K562 (cell line): Measurements from ENCODE around the gene DLGAP1. TPM values are rescaled to one million over a fixed set of nuclear protein-coding genes. Genes with fewer than 3 reads are reported as not detected.

Source experiments
- ATAC-seq: fragments of 200-7000 bp; cut with Tn5 transposase; 3 replicates; pipeline ENCODE4 v1.9.1; 2020; ENCODE audit warnings: moderate library complexity
- BruUV-seq: library from RNA; stranded (reverse); fragments of 400-500 nt; replicated peaks from 2 replicates; lab custom pipeline; 2021; lab: Mats Ljungman, UMichigan
- CTCF ChIA-PET: fragments of 300-600 bp; formaldehyde crosslinking; extraction: SDS; loops from one replicate; lab custom pipeline; 2021; ENCODE audit warnings: low intra/inter-chr PET ratio; lab: Yijun Ruan, JAX
- POLR2A ChIA-PET: fragments of 300-600, 350-650 bp; sonication (Branson Sonifier 250); formaldehyde crosslinking; extraction: SDS; loops from one replicate; lab custom pipeline; 2021; ENCODE audit warnings: antibody characterized with exemption, inconsistent platforms; lab: Yijun Ruan, JAX
- DNase-seq, 4 experiments: peaks; one replicate each; pipeline versions ENCODE4 v3.0.0 to v3.0.0-alpha.2; 2011 to 2018; ENCODE audit warnings: low spot score in 3 of 4, mixed read lengths in 3 of 4; ENCODE audit errors: extremely low read depth in 1 of 4
- FAIRE-seq: peaks from 2 replicates; lab custom pipeline; 2011; peaks lifted over from hg19 to GRCh38; lab: Jason Lieb, UNC
- H2AFZ ChIP-seq: 2 replicates; pipeline ENCODE4 v1.6.0; 2011; ENCODE audit warnings: low read depth, low read length, control low read depth, inconsistent platforms
- H3K27ac ChIP-seq: fragments of 200-600 bp; 3 replicates; pipeline ENCODE4 v1.8.0; 2011; ENCODE audit warnings: low read depth, mild to moderate bottlenecking, control low read depth, inconsistent platforms, low read length, moderate library complexity, mixed read lengths; ENCODE audit errors: extremely low read depth
- H3K27me3 ChIP-seq, 2 experiments: fragments of 300-600 bp in 1 of 2; 2 replicates in 1 of 2; 3 replicates in 1 of 2; pipeline versions ENCODE4 v1.6.0 to v1.8.0; 2011; ENCODE audit warnings: inconsistent platforms in 2 of 2, low read length in 2 of 2, mild to moderate bottlenecking in 1 of 2, mixed read lengths in 1 of 2, moderate library complexity in 1 of 2; ENCODE audit not compliant: control insufficient read depth in 2 of 2, insufficient read depth in 2 of 2
- H3K36me3 ChIP-seq: fragments of 300-600 bp; 3 replicates; pipeline ENCODE4 v1.8.0; 2011; ENCODE audit warnings: mild to moderate bottlenecking, low read length, inconsistent platforms; ENCODE audit not compliant: control insufficient read depth, insufficient read depth
- H3K4me1 ChIP-seq, 2 experiments: fragments of 200-600 bp in 1 of 2; replicated peaks in 1 of 2; 2 replicates in 1 of 2; 3 replicates in 1 of 2; pipeline versions ENCODE4 v1.5.1 to v1.8.0; 2011; ENCODE audit warnings: inconsistent platforms in 2 of 2, low read length in 2 of 2, mild to moderate bottlenecking in 1 of 2, mixed read lengths in 1 of 2, moderate library complexity in 1 of 2; ENCODE audit not compliant: control insufficient read depth in 2 of 2, insufficient read depth in 2 of 2
- H3K4me2 ChIP-seq: 2 replicates; pipeline ENCODE4 v1.6.1; 2011; ENCODE audit warnings: low read length, control low read depth, inconsistent platforms, mixed read lengths; ENCODE audit not compliant: insufficient read depth
- H3K4me3 ChIP-seq: fragments of 200-600 bp; sonication (generic), shearing (Covaris generic); 2 replicates; pipeline ENCODE4 v1.5.1; 2016; ENCODE audit warnings: control low read depth, inconsistent platforms
- H3K79me2 ChIP-seq: fragments of 200-600 bp; 3 replicates; pipeline ENCODE4 v1.8.0; 2011; ENCODE audit warnings: low read length, inconsistent platforms; ENCODE audit not compliant: control insufficient read depth, insufficient read depth
- H3K9ac ChIP-seq, 2 experiments: 2 replicates each; pipeline versions ENCODE4 v1.6.0 to v1.6.1; 2011; ENCODE audit warnings: low read depth in 2 of 2, low read length in 2 of 2, control low read depth in 1 of 2, inconsistent platforms in 1 of 2, mild to moderate bottlenecking in 1 of 2, mixed read lengths in 1 of 2; ENCODE audit not compliant: insufficient read depth in 1 of 2
- H3K9me1 ChIP-seq: one replicate; pipeline ENCODE4 v1.6.0; 2011; ENCODE audit warnings: inconsistent platforms, mild to moderate bottlenecking, low read length, moderate library complexity; ENCODE audit not compliant: control insufficient read depth, insufficient read depth
- H3K9me3 ChIP-seq: replicated peaks from 2 replicates; pipeline ENCODE4 v1.5.1; 2011; ENCODE audit warnings: low read depth, low read length, inconsistent platforms; ENCODE audit not compliant: control insufficient read depth, insufficient read depth
- H4K20me1 ChIP-seq: replicated peaks from 2 replicates; pipeline ENCODE4 v1.6.1; 2011; ENCODE audit warnings: low read length, inconsistent platforms, mixed read lengths; ENCODE audit not compliant: control insufficient read depth, insufficient read depth
- BRD4 ChIP-seq: fragments of 200-600 bp; sonication (generic); IDR thresholded peaks from 2 replicates; pipeline ENCODE4 v1.6.1; 2017; ENCODE audit warnings: inconsistent platforms
- DMBX1 ChIP-seq: fragments of 250-450 bp; sonication (Bioruptor Pico); IDR thresholded peaks from 2 replicates; pipeline ENCODE4 v1.8.0; 2022; ENCODE audit warnings: inconsistent platforms, mild to moderate bottlenecking, moderate library complexity, borderline replicate concordance
- GTF2A2 ChIP-seq: IDR thresholded peaks from 2 replicates; pipeline ENCODE4 v1.6.1; 2016; ENCODE audit warnings: mild to moderate bottlenecking, missing genetic modification characterization, missing compliant biosample characterization
- HNRNPLL ChIP-seq: fragments of 200-400 bp; formaldehyde crosslinking; IDR thresholded peaks from 2 replicates; pipeline ENCODE4 v1.6.1; 2017; ENCODE audit warnings: low read length, low read depth, mild to moderate bottlenecking; ENCODE audit not compliant: poor library complexity, severe bottlenecking
- KAT8 ChIP-seq: fragments of 450-650 bp; IDR thresholded peaks from 2 replicates; pipeline ENCODE4 v1.6.1; 2016; ENCODE audit warnings: low read depth, mild to moderate bottlenecking
- MEIS2 ChIP-seq: fragments of 450-650 bp; IDR thresholded peaks from 2 replicates; pipeline ENCODE4 v1.6.1; 2014; ENCODE audit warnings: mild to moderate bottlenecking; ENCODE audit not compliant: partially characterized antibody
- PHB ChIP-seq: fragments of 250-450 bp; sonication (Bioruptor Pico); IDR thresholded peaks from 2 replicates; pipeline ENCODE4 v1.5.0; 2021
- PHB2 ChIP-seq: fragments of 450-650 bp; IDR thresholded peaks from 2 replicates; pipeline ENCODE4 v1.6.1; 2017; ENCODE audit warnings: low read depth
- POLR2B ChIP-seq: fragments of 450-650 bp; IDR thresholded peaks from 2 replicates; pipeline ENCODE4 v1.6.1; 2018; ENCODE audit warnings: low read depth; ENCODE audit not compliant: partially characterized antibody
- RBM15 ChIP-seq: fragments of 200-400 bp; formaldehyde crosslinking; IDR thresholded peaks from 2 replicates; pipeline ENCODE4 v1.6.1; 2018; ENCODE audit warnings: mild to moderate bottlenecking, low read length, moderate library complexity; ENCODE audit not compliant: insufficient read depth
- ZFP1 ChIP-seq: fragments of 450-650 bp; formaldehyde crosslinking; IDR thresholded peaks from 2 replicates; pipeline ENCODE4 v1.4.0; 2020; ENCODE audit warnings: mild to moderate bottlenecking, mixed read lengths
- ZNF175 ChIP-seq: fragments of 200-800 bp; sonication (Bioruptor generic); IDR thresholded peaks from 2 replicates; pipeline ENCODE4 v1.6.1; 2016; ENCODE audit warnings: low read depth, mild to moderate bottlenecking, missing genetic modification characterization, missing compliant biosample characterization
- ZNF184 ChIP-seq: sonication (generic); formaldehyde crosslinking; IDR thresholded peaks from 2 replicates; pipeline ENCODE4 v1.5.0; 2020; ENCODE audit warnings: missing genetic modification reagents
- ZNF3 ChIP-seq: fragments of 250-450 bp; sonication (Bioruptor Pico); IDR thresholded peaks from 2 replicates; pipeline ENCODE4 v1.5.0; 2021; ENCODE audit warnings: mild to moderate bottlenecking, moderate library complexity
- ZNF41 ChIP-seq: fragments of 250-450 bp; sonication (Bioruptor Pico); conservative IDR thresholded peaks from 2 replicates; pipeline ENCODE4 v1.4.0; 2020; ENCODE audit warnings: mild to moderate bottlenecking
- ZNF696 ChIP-seq: fragments of 250-450 bp; sonication (Bioruptor Pico); conservative IDR thresholded peaks from 2 replicates; pipeline ENCODE4 v1.4.0; 2020; ENCODE audit warnings: mild to moderate bottlenecking, moderate library complexity
- ZNF764 ChIP-seq: fragments of 250-450 bp; sonication (Bioruptor Pico); IDR thresholded peaks from 2 replicates; pipeline ENCODE4 v1.4.0; 2020; ENCODE audit warnings: low read depth, mild to moderate bottlenecking, moderate library complexity
- WGBS: fragments of 100-300 bp; shearing (Covaris generic); methylation state at CpG from one replicate; pipeline ENCODE4 v1.1.6; 2016; ENCODE audit warnings: low coverage, mixed read lengths; ENCODE audit not compliant: insufficient coverage; ENCODE audit errors: missing lambda C conversion rate; 5-methylcytosine and 5-hydroxymethylcytosine counted together
- in situ Hi-C: fragments of 300-500 bp; cut with MboI; formaldehyde crosslinking; loops from 4 replicates; pipeline ENCODE4 v1.15.0; 2018; ENCODE audit warnings: inconsistent platforms, mixed read lengths
- intact Hi-C: fragments of 100-400 bp; cut with micrococcal nuclease; formaldehyde crosslinking; loops from 2 replicates; pipeline ENCODE4 v1.14.2; 2022
- polyA plus RNA-seq, 8 experiments: library from polyadenylated mRNA; depleted of rRNA in 4 of 8; stranded (reverse) in 5 of 8; unstranded in 3 of 8; fragments of >200 nt; fragmentation: Nextera tagmentation in 2 of 8; fragmentation: Illumina TruSeq in 1 of 8; extraction: Ambion mirVana in 2 of 8; extraction: Trizol in 1 of 8; gene quantifications; 2 replicates each; pipeline versions ENCODE4 v1.2.1 to v1.2.3, GENCODE V29; 2011 to 2014; ENCODE audit warnings: inconsistent platforms in 1 of 8, missing spikeins in 1 of 8
- total RNA-seq, 7 experiments: library from RNA; depleted of rRNA in 6 of 7; stranded (reverse); fragments of >200 nt in 6 of 7; fragmentation: Illumina TruSeq in 2 of 7; extraction: Trizol in 2 of 7; gene quantifications; 2 replicates each; pipeline versions ENCODE4 v1.2.1 to v1.2.3, GENCODE V29; 2011 to 2021; ENCODE audit warnings: low replicate concordance in 1 of 7
- TF ChIP-seq, protein P1 (sequence below): fragments of 250-450 bp; sonication (Bioruptor Pico); IDR thresholded peaks from 2 replicates; pipeline ENCODE4 v1.4.0; 2020; ENCODE audit warnings: mild to moderate bottlenecking, moderate library complexity

DLGAP1 gene
- total and polyA plus RNA-seq, 9 of the 15 experiments (the other 6 are each of a cell fraction or from before 2014, with no cell fraction given), result 0.04 to 0.22 (median 0.08) TPM

DNA sequence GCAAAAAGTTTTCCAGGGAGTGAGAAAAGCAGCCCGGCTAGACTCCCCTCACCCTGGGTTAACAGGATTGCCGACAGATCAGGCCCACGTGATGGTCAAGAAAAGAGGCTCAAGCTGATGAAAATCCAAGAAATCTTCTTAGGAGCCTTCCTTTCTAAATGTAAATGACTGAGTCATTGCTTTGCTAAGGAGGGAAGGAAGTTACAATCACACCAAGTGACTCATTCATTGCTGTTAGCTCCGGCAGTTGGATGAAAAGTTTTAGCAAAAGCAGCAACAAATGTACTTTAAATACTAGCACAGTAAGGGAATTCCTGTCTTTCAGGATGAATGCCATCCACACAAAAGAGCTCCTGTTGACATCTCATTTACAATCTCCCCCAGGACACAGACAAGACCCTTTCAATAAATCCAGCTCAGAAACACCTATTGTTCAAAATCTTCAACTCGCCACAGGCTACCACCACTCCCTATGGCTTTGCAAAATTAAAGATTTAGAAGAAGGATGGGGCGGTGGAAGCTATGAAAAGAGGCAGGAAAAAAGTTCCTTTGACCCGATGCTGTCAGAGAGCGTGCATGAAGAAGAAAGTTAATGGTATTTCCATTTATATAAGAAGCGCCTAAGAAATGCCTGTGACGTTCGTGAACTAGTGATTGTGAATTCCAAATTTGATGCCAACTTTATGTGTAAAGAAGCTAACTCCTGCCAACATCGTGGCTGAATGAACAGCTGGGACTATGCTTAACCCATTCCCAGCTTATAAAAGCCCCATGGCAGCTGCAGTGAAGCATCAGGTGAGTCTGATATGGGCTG is 851.5 kb downstream of the DLGAP1 start:
- Histone ChIP-seq H3K79me2 (peaks cover 58% of the 10 kb centered on the region), H3K27ac (peak overlapping the region; percentile 97), H2AFZ (peak overlapping the region; percentile 56; the same call in 1 of the 2 replicates), H3K9me3 (no peaks in the 10 kb centered on the region), H3K4me1 (peaks cover 42 to 53% of the 10 kb centered on the region in 2 experiments), H3K9ac (peak overlapping the region; percentile 77 to 98), H3K4me2 (peak overlapping the region; percentile 94), H3K9me1 (no peaks in the 10 kb centered on the region), H3K4me3 (peak overlapping the region; percentile 55), H4K20me1 (no peaks in the 10 kb centered on the region), H3K27me3 (no peaks in the 10 kb centered on the region), H3K36me3 (peaks cover 17% of the 10 kb centered on the region; the same call in 2 of the 3 replicates)
- CTCF ChIA-PET, result interaction anchor here (0.7 kb wide), 1 partner anchor 63 kb away, joined by 3 read pairs; no protein-coding TSS in a partner anchor
- WGBS, result under 1% methylated on average over 12 of the region's 12 CpGs
- DNase-seq (peak; percentile 41 to 90 (median 60)), FAIRE-seq (peak; percentile 11), ATAC-seq (peak; percentile 46)
- intact Hi-C loops, result loop anchor here (1.0 to 2.0 kb wide), 5 partner anchors 8 to 155 kb away; no protein-coding TSS in a partner anchor
- in situ Hi-C loops, result loop anchor here (5.0 kb wide), 1 partner anchor 54 kb away; no protein-coding TSS in a partner anchor
- TSS peak; percentile 79 for BruUV-seq
- POLR2A ChIA-PET, result interaction anchor here (0.6 to 5.6 kb wide), 50 partner anchors 9 to 585 kb away, joined by 3 to 109 read pairs (median 5); partner anchors contain the start of genes MYL12A, MYL12B and TGIF1
- no peak for TF ChIP-seq RBM15
- TF ChIP-seq ZNF184, result no peak
- peak; percentile 97 for TF ChIP-seq PHB (CRISPR knock-in tag)
- peak; percentile 35; the same call in 1 of the 2 replicates for TF ChIP-seq DMBX1 (CRISPR knock-in tag)
- no peak for TF ChIP-seq POLR2B
- TF ChIP-seq BRD4, result peak; percentile 98; the same call in 1 of the 2 replicates
- TF ChIP-seq ZNF696, result peak; percentile 49; the same call in 1 of the 2 replicates
- TF ChIP-seq ZFP1 (CRISPR knock-in tag), result peak; percentile 52; the same call in 1 of the 2 replicates
- TF ChIP-seq KAT8, result no peak
- peak; percentile 45 for TF ChIP-seq ZNF41 (CRISPR knock-in tag)
- TF ChIP-seq ZNF764 (CRISPR knock-in tag), result peak; percentile 48; the same call in 1 of the 2 replicates
- TF ChIP-seq, protein P1, sequence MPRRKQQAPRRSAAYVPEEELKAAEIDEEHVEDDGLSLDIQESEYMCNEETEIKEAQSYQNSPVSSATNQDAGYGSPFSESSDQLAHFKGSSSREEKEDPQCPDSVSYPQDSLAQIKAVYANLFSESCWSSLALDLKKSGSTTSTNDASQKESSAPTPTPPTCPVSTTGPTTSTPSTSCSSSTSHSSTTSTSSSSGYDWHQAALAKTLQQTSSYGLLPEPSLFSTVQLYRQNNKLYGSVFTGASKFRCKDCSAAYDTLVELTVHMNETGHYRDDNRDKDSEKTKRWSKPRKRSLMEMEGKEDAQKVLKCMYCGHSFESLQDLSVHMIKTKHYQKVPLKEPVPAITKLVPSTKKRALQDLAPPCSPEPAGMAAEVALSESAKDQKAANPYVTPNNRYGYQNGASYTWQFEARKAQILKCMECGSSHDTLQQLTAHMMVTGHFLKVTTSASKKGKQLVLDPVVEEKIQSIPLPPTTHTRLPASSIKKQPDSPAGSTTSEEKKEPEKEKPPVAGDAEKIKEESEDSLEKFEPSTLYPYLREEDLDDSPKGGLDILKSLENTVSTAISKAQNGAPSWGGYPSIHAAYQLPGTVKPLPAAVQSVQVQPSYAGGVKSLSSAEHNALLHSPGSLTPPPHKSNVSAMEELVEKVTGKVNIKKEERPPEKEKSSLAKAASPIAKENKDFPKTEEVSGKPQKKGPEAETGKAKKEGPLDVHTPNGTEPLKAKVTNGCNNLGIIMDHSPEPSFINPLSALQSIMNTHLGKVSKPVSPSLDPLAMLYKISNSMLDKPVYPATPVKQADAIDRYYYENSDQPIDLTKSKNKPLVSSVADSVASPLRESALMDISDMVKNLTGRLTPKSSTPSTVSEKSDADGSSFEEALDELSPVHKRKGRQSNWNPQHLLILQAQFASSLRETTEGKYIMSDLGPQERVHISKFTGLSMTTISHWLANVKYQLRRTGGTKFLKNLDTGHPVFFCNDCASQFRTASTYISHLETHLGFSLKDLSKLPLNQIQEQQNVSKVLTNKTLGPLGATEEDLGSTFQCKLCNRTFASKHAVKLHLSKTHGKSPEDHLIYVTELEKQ (CRISPR knock-in tag), result no peak
- no peak for TF ChIP-seq PHB2
- TF ChIP-seq ZNF175 (CRISPR knock-in tag), result no peak
- TF ChIP-seq MEIS2, result no peak
- peak; percentile 93 for TF ChIP-seq ZNF3
- no peak for TF ChIP-seq HNRNPLL
- no peak for TF ChIP-seq GTF2A2 (tag)
